ENCODE results near the gene PTRHD1. TPM values are rescaled to one million over a fixed set of nuclear protein-coding genes. Genes with fewer than 3 reads are reported as not detected.

The PTRHD1 gene
- total RNA-seq, 1 experiment from 2014 or later = 56.9 TPM

Other genes with a start within 250 kb of the PTRHD1 start
- gene CENPO, start within 50 bp of the PTRHD1 start, total RNA-seq (2014; rRNA removed; shearing (Covaris generic)) = 105 and 129 TPM in 2 replicates
- gene ADCY3, start 126.8 kb upstream of the PTRHD1 start, total RNA-seq (2014; rRNA removed; shearing (Covaris generic)) = 73.2 and 73.9 TPM in 2 replicates
- gene DNAJC27, start 178.6 kb upstream of the PTRHD1 start, total RNA-seq (2014; rRNA removed; shearing (Covaris generic)) = 9.2 and 10.5 TPM in 2 replicates
- gene EFR3B, start 248.7 kb upstream of the PTRHD1 start, total RNA-seq (2014; rRNA removed; shearing (Covaris generic)) = 4.0 and 4.2 TPM in 2 replicates